ENCODE measurements around the gene CLDN22. TPM values are rescaled to one million over a fixed set of nuclear protein-coding genes. Genes with fewer than 3 reads are reported as not detected.

CLDN22 gene
- total and polyA plus RNA-seq, 2 experiments from 2014 or later = not detected

GRCh38 chr4:183318656-183319055 is 1.4 kb downstream of the CLDN22 start:
- Histone ChIP-seq H3K4me2 (no peak overlapping the region), H4K20me1 (ENCODE audit: insufficient read depth, poor library complexity, severe bottlenecking) (no peaks in the 10 kb centered on the region), H3K9me2 (replicated peaks; ENCODE audit: insufficient read depth) (no peaks in the 10 kb centered on the region), H3K4me3 (no peak overlapping the region), H2AFZ (no peak overlapping the region), H3K79me2 (no peaks in the 10 kb centered on the region), H3K4me1 (ENCODE audit: insufficient read depth) (no peaks in the 10 kb centered on the region), H3K27me3 (no peaks in the 10 kb centered on the region), H3K36me3 (replicated peaks; ENCODE audit: insufficient read depth, low read depth) (no peaks in the 10 kb centered on the region), H3K9me3 (ENCODE audit: low read depth) (no peaks in the 10 kb centered on the region), H3K27ac (no peak overlapping the region)
- TF ChIP-seq EZH2 (IDR thresholded peaks at IDR 0.05; ENCODE audit: borderline replicate concordance) = no peak
- TF ChIP-seq, protein P1, sequence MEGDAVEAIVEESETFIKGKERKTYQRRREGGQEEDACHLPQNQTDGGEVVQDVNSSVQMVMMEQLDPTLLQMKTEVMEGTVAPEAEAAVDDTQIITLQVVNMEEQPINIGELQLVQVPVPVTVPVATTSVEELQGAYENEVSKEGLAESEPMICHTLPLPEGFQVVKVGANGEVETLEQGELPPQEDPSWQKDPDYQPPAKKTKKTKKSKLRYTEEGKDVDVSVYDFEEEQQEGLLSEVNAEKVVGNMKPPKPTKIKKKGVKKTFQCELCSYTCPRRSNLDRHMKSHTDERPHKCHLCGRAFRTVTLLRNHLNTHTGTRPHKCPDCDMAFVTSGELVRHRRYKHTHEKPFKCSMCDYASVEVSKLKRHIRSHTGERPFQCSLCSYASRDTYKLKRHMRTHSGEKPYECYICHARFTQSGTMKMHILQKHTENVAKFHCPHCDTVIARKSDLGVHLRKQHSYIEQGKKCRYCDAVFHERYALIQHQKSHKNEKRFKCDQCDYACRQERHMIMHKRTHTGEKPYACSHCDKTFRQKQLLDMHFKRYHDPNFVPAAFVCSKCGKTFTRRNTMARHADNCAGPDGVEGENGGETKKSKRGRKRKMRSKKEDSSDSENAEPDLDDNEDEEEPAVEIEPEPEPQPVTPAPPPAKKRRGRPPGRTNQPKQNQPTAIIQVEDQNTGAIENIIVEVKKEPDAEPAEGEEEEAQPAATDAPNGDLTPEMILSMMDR (IDR thresholded peaks at IDR 0.05; ENCODE audit: poor library complexity) = no peak
- no peak for TF ChIP-seq EZH2phosphoT487 (IDR thresholded peaks at IDR 0.05; ENCODE audit: low read depth, severe bottlenecking, unreplicated experiment)
- 91% methylated on average over 10 of the region's 10 CpGs for WGBS (ENCODE audit: low lambda C conversion rate, missing lambda C conversion rate)
- no peak for DNase-seq (ENCODE audit: low spot score)

- no peak overlapping the region for H3K4me2 ChIP-seq
- H2AFZ ChIP-seq = no peak overlapping the region
- no peak for DNase-seq (ENCODE audit: low spot score)
- H3K27ac ChIP-seq = no peak overlapping the region
- 87% methylated on average over 9 of the region's 9 CpGs for WGBS (ENCODE audit: low lambda C conversion rate, missing lambda C conversion rate)
- H3K9me2 ChIP-seq (replicated peaks; ENCODE audit: insufficient read depth) = no peaks in the 10 kb centered on the region
- H3K9me3 ChIP-seq (ENCODE audit: low read depth) = no peaks in the 10 kb centered on the region
- TF ChIP-seq, protein P1 (IDR thresholded peaks at IDR 0.05; ENCODE audit: poor library complexity) = no peak
- TF ChIP-seq EZH2phosphoT487 (IDR thresholded peaks at IDR 0.05; ENCODE audit: low read depth, severe bottlenecking, unreplicated experiment) (no peak), EZH2 (IDR thresholded peaks at IDR 0.05; ENCODE audit: borderline replicate concordance) (no peak)
- H3K79me2 ChIP-seq = no peaks in the 10 kb centered on the region
- no peaks in the 10 kb centered on the region for H3K36me3 ChIP-seq (replicated peaks; ENCODE audit: insufficient read depth, low read depth)
- H3K27me3 ChIP-seq = no peaks in the 10 kb centered on the region
- H4K20me1 ChIP-seq (ENCODE audit: insufficient read depth, poor library complexity, severe bottlenecking) = no peaks in the 10 kb centered on the region
- H3K4me3 ChIP-seq = no peak overlapping the region
- no peaks in the 10 kb centered on the region for H3K4me1 ChIP-seq (ENCODE audit: insufficient read depth)
Observed at GRCh38 chr4:183314806-183315205, 5.3 kb downstream of the CLDN22 start.

GRCh38 chr4:183314336-183314735 is 5.7 kb downstream of the CLDN22 start:
- no peaks in the 10 kb centered on the region for H3K79me2 ChIP-seq
- no peak overlapping the region for H2AFZ ChIP-seq
- H3K9me2 ChIP-seq (replicated peaks; ENCODE audit: insufficient read depth) = no peaks in the 10 kb centered on the region
- no peak overlapping the region for H3K4me3 ChIP-seq
- H3K27me3 ChIP-seq = no peaks in the 10 kb centered on the region
- H4K20me1 ChIP-seq (ENCODE audit: insufficient read depth, poor library complexity, severe bottlenecking) = no peaks in the 10 kb centered on the region
- no peaks in the 10 kb centered on the region for H3K4me1 ChIP-seq (ENCODE audit: insufficient read depth)
- H3K27ac ChIP-seq = no peak overlapping the region
- DNase-seq (ENCODE audit: low spot score) = no peak
- TF ChIP-seq EZH2 (IDR thresholded peaks at IDR 0.05; ENCODE audit: borderline replicate concordance) (no peak), EZH2phosphoT487 (IDR thresholded peaks at IDR 0.05; ENCODE audit: low read depth, severe bottlenecking, unreplicated experiment) (no peak)
- TF ChIP-seq, protein P1 (IDR thresholded peaks at IDR 0.05; ENCODE audit: poor library complexity) = no peak
- 96% methylated on average over 15 of the region's 15 CpGs for WGBS (ENCODE audit: low lambda C conversion rate, missing lambda C conversion rate)
- H3K4me2 ChIP-seq = no peak overlapping the region
- H3K36me3 ChIP-seq (replicated peaks; ENCODE audit: insufficient read depth, low read depth) = no peaks in the 10 kb centered on the region
- no peaks in the 10 kb centered on the region for H3K9me3 ChIP-seq (ENCODE audit: low read depth)

DNA sequence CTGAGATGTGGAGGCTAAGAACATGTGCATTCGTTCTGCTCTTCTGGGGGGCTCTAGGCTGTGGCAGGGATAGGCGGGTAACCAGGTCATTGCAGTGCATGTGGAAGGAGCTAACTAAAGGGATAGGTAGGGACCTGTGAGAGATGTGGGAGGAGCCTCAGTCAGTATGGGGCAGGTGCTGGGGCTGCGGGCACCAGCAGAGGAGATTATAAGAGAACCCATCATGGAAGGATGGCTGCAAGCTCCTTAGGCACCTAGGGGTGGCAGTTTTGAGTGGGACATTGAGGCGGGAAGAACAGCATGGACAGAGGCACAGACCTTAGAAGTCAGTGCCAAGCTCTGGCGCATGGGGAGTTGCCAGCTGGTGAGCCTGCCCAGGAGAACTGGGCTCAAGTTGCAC is 7.2 kb downstream of the CLDN22 start:
- Histone ChIP-seq H3K4me2 (no peak overlapping the region), H3K79me2 (no peaks in the 10 kb centered on the region), H3K4me1 (ENCODE audit: insufficient read depth) (no peaks in the 10 kb centered on the region), H3K9me3 (ENCODE audit: low read depth) (no peaks in the 10 kb centered on the region), H3K4me3 (no peak overlapping the region), H3K9me2 (replicated peaks; ENCODE audit: insufficient read depth) (no peaks in the 10 kb centered on the region), H2AFZ (no peak overlapping the region), H3K36me3 (replicated peaks; ENCODE audit: insufficient read depth, low read depth) (no peaks in the 10 kb centered on the region), H3K27ac (no peak overlapping the region), H4K20me1 (ENCODE audit: insufficient read depth, poor library complexity, severe bottlenecking) (no peaks in the 10 kb centered on the region), H3K27me3 (no peaks in the 10 kb centered on the region)
- TF ChIP-seq EZH2 (IDR thresholded peaks at IDR 0.05; ENCODE audit: borderline replicate concordance) = no peak
- TF ChIP-seq EZH2phosphoT487 (IDR thresholded peaks at IDR 0.05; ENCODE audit: low read depth, severe bottlenecking, unreplicated experiment) = no peak
- TF ChIP-seq, protein P1 (IDR thresholded peaks at IDR 0.05; ENCODE audit: poor library complexity) = no peak
- DNase-seq (ENCODE audit: low spot score) = no peak
- WGBS (ENCODE audit: low lambda C conversion rate, missing lambda C conversion rate) = 97% methylated on average over 5 of the region's 5 CpGs

All from hepatocyte (in vitro differentiated cells).